GM06990 (cell line): Measurements from ENCODE around the gene OR6Q1.

Experiments used
- DNase-seq: peaks from one replicate; pipeline ENCODE4 v3.0.0-alpha.2; 2011; ENCODE audit not compliant: insufficient read length; ENCODE audit errors: extremely low read depth
- H3K27me3 ChIP-seq: replicated peaks from 2 replicates; pipeline ENCODE4 v1.6.0; 2011; ENCODE audit warnings: low read length; ENCODE audit not compliant: control insufficient read depth, insufficient read depth
- H3K36me3 ChIP-seq: 2 replicates; pipeline ENCODE4 v1.5.1; 2011; ENCODE audit warnings: low read length; ENCODE audit not compliant: control insufficient read depth, insufficient read depth
- H3K4me3 ChIP-seq: replicated peaks from 2 replicates; pipeline ENCODE4 v1.5.1; 2011; ENCODE audit warnings: low read depth, mild to moderate bottlenecking, control low read depth, low read length
- TF ChIP-seq, protein P1 (sequence below): IDR thresholded peaks from 2 replicates; pipeline ENCODE4 v1.5.1; 2011; ENCODE audit warnings: low read length, control low read depth, mild to moderate bottlenecking, inconsistent platforms; ENCODE audit not compliant: insufficient read depth, poor library complexity, severe bottlenecking

OR6Q1 gene

DNA sequence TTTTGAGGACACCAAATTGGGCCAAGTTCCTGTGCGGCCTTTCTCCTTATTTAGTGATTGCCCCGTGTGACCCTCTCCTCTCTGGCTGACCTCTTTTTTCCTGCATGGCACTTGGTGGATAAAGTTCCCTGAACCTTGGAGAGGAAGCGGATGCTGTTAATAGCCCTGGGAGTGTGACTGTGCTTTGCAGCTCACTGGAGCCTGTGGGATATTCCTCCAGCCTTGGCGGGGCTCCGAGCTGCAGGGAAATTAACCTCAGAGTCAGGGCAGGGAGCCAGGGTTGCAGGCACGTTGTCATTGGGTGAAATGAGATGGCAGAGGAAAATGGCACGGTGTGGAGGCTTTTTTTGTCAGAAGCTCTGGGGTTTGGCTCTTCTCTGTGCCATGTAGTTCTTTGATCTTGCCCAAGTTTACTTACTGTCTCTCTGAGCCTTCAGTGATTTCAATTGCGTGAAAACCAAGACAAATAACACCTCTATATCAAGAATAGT lies 6.1 kb upstream of the OR6Q1 start:
- Histone ChIP-seq H3K27me3 (no peaks in the 10 kb centered on the region), H3K36me3 (no peaks in the 10 kb centered on the region), H3K4me3 (no peak overlapping the region)
- TF ChIP-seq, protein P1, sequence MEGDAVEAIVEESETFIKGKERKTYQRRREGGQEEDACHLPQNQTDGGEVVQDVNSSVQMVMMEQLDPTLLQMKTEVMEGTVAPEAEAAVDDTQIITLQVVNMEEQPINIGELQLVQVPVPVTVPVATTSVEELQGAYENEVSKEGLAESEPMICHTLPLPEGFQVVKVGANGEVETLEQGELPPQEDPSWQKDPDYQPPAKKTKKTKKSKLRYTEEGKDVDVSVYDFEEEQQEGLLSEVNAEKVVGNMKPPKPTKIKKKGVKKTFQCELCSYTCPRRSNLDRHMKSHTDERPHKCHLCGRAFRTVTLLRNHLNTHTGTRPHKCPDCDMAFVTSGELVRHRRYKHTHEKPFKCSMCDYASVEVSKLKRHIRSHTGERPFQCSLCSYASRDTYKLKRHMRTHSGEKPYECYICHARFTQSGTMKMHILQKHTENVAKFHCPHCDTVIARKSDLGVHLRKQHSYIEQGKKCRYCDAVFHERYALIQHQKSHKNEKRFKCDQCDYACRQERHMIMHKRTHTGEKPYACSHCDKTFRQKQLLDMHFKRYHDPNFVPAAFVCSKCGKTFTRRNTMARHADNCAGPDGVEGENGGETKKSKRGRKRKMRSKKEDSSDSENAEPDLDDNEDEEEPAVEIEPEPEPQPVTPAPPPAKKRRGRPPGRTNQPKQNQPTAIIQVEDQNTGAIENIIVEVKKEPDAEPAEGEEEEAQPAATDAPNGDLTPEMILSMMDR = no peak
- DNase-seq = no peak

DNA sequence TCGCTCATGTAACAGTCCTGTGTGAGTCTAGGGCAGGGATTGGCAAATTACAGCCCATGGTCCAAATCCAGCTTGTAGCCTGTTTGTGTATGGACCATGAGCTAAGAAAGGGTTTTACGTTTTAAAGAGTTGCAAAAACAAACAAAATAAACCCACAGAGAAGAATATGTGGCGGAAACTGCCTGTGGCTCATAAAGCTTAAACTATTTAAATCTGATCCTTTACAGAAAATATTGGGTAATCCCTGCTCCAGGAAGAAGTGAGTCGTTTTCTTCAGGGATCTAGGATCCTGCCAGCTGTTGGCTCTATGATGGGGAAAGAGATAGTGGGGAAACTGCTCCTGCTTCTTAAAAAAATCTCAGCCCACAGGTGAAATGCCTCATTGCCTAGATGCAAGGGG lies 3.4 kb upstream of the OR6Q1 start:
- Histone ChIP-seq H3K27me3 (no peaks in the 10 kb centered on the region), H3K4me3 (no peak overlapping the region), H3K36me3 (no peaks in the 10 kb centered on the region)
- DNase-seq = no peak
- TF ChIP-seq, protein P1 = no peak

DNA sequence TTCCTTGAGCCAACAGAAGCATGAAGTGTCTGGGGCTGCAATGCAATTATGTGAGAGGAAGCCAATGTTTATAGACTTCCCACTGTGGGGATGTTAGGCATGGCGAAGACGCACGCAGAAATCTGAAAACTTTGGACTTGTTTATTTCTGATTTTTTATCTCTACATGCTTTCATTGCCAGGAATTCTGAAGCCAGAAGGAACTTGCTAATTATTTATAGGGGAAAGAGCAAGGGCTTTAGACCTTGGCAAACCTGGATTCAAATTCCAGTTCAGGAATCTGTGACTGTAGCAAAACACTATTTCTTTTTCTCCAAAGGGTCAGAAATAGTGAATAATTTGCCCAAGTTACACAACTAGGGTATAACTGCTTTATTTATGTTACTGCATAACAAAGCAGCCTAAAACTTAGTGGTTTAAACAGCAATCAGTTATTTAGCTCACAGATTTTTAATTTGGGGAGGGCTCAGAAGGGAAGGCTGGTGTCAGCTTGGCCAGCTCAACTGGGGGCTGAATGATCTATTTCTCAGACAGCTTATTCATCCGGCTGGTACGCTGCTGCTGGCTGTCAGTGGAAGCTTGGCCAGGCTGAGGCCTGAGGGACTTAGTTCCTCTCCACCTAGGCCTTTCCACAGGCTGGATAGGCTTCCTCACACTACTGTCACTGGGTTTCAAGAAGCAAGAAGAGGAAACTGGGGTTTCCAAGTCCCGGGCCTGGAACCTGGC lies 1.9 kb upstream of the OR6Q1 start:
- H3K27me3 ChIP-seq = no peaks in the 10 kb centered on the region
- no peaks in the 10 kb centered on the region for H3K36me3 ChIP-seq
- H3K4me3 ChIP-seq = no peak overlapping the region
- DNase-seq = no peak
- TF ChIP-seq, protein P1 = no peak

DNA sequence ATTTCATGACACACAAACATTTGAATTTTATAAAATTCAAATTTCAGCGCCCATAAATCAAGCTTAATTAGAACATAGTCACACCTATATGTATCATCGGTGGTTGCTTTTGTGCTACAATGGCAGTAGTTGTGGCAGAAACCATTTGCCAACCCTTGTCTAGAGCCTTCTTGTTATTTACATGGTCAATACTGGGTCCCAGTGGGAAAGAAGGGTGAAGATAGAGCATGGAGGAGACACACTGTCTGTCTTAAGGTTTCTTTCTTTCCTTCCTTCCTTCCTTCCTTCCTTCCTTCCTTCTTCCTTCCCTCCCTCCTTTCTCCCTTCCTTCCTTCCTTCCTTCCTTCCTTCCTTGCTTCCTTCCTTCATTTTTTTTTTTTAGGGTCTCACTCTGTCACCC lies 3.7 kb downstream of the OR6Q1 start:
- TF ChIP-seq, protein P1 = no peak

DNA sequence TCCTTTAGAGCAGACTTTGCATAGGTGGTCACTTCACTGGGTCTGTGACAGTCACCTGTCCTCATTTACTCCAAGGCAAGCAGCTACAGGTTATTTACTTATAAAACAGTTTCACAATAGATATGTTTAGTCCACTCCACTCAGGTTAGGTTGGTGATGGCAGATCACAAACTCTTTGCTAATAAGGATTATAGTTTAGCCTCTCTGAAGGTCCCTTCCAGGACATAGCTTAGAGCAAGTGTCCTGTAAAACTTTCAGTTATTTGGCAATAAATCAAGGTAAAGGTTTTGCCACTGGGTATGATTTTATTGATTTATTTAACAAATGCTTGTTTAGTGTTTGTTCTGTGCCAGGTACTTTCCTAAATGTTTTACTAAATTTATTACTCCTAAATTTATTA lies 8.8 kb downstream of the OR6Q1 start:
- TF ChIP-seq, protein P1 = no peak
- Histone ChIP-seq H3K36me3 (no peaks in the 10 kb centered on the region), H3K27me3 (no peaks in the 10 kb centered on the region; the same call in 1 of the 2 replicates), H3K4me3 (no peak overlapping the region)
- DNase-seq = no peak

More for the DNA sequence above, 3.7 kb downstream of the OR6Q1 start:
- Histone ChIP-seq H3K27me3 (no peaks in the 10 kb centered on the region), H3K4me3 (no peak overlapping the region), H3K36me3 (no peaks in the 10 kb centered on the region)
- no peak for DNase-seq
